Neural cell (in vitro differentiated cells): ENCODE measurements around the gene FOXL3.

ENCODE experiments used
- EZH2 ChIP-seq: fragments of 200-600, 300-800 bp; shearing (Covaris generic), sonication (generic); IDR thresholded peaks from 2 replicates; pipeline ENCODE4 v1.6.1; 2014; ENCODE audit warnings: antibody characterized with exemption, low read length, borderline replicate concordance, mild to moderate bottlenecking; ENCODE audit not compliant: insufficient read depth, poor library complexity, severe bottlenecking
- TF ChIP-seq, protein P1 (sequence below): fragments of 450-650 bp; IDR thresholded peaks from 2 replicates; pipeline ENCODE4 v1.5.1; 2014; ENCODE audit warnings: antibody characterized with exemption, mild to moderate bottlenecking, moderate library complexity; ENCODE audit not compliant: poor library complexity, severe bottlenecking

DNA sequence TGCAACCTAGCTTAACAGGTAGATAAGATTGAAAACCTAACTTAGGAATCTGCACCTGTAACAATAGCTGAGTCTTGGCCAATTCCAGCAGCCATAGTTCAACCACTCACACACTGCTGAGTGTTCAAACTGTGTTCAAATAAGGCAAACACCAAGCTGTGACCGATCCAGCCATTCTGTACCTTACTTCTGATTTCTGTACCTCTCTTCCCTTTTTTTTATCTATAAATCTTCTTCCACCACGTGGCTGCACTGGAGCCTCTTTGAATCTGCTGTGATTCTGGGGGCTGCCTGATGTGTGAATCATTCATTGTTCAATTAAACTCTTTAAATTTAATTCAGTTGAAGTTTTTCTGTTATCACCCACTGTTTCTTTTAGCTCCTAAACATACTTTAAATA, 15.7 kb upstream of the FOXL3 start:
- TF ChIP-seq EZH2 = no peak
- TF ChIP-seq, protein P1, sequence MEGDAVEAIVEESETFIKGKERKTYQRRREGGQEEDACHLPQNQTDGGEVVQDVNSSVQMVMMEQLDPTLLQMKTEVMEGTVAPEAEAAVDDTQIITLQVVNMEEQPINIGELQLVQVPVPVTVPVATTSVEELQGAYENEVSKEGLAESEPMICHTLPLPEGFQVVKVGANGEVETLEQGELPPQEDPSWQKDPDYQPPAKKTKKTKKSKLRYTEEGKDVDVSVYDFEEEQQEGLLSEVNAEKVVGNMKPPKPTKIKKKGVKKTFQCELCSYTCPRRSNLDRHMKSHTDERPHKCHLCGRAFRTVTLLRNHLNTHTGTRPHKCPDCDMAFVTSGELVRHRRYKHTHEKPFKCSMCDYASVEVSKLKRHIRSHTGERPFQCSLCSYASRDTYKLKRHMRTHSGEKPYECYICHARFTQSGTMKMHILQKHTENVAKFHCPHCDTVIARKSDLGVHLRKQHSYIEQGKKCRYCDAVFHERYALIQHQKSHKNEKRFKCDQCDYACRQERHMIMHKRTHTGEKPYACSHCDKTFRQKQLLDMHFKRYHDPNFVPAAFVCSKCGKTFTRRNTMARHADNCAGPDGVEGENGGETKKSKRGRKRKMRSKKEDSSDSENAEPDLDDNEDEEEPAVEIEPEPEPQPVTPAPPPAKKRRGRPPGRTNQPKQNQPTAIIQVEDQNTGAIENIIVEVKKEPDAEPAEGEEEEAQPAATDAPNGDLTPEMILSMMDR = no peak
